ENCODE results near the gene RALA.

DNA sequence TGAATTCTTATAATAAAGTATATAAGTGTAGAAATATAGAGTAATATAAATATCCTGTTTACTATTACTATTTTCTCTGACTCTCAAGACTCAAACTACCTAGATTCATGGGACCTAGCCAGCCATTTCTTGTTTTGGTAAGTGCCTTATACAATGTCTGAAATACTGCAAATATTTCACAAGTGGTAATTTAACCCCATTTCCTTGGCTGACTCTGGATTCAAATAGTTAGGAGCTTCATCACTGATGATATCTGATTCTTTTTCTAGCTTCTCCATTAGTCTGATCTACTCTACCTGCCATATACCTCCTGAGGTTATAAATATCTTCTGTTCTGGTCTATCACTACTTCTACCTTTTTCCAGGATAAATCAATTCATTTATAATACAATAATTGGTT, 6.4 kb upstream of the RALA start:
- TF ChIP-seq POLR2A (IDR thresholded peaks at IDR 0.05; ENCODE audit: low read depth, low read length), result no peak
- TF ChIP-seq, protein P1, sequence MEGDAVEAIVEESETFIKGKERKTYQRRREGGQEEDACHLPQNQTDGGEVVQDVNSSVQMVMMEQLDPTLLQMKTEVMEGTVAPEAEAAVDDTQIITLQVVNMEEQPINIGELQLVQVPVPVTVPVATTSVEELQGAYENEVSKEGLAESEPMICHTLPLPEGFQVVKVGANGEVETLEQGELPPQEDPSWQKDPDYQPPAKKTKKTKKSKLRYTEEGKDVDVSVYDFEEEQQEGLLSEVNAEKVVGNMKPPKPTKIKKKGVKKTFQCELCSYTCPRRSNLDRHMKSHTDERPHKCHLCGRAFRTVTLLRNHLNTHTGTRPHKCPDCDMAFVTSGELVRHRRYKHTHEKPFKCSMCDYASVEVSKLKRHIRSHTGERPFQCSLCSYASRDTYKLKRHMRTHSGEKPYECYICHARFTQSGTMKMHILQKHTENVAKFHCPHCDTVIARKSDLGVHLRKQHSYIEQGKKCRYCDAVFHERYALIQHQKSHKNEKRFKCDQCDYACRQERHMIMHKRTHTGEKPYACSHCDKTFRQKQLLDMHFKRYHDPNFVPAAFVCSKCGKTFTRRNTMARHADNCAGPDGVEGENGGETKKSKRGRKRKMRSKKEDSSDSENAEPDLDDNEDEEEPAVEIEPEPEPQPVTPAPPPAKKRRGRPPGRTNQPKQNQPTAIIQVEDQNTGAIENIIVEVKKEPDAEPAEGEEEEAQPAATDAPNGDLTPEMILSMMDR (IDR thresholded peaks at IDR 0.05 in 2 of 3, conservative IDR thresholded peaks at IDR 0.05 in 1 of 3; ENCODE audit: control insufficient read depth in 2 of 3, extremely low read depth in 1 of 3, insufficient read depth in 1 of 3, low read depth in 3 of 3, low read length in 3 of 3), result no peak
- TF ChIP-seq SP1 (IDR thresholded peaks at IDR 0.05; ENCODE audit: low read depth, low read length), result no peak
- TF ChIP-seq PML (IDR thresholded peaks at IDR 0.05; ENCODE audit: low read length), result no peak
- TF ChIP-seq JUNB (IDR thresholded peaks at IDR 0.05), result no peak
- TF ChIP-seq, protein P2, sequence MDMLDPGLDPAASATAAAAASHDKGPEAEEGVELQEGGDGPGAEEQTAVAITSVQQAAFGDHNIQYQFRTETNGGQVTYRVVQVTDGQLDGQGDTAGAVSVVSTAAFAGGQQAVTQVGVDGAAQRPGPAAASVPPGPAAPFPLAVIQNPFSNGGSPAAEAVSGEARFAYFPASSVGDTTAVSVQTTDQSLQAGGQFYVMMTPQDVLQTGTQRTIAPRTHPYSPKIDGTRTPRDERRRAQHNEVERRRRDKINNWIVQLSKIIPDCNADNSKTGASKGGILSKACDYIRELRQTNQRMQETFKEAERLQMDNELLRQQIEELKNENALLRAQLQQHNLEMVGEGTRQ (IDR thresholded peaks at IDR 0.05; ENCODE audit: borderline replicate concordance, low read depth, low read length), result no peak
- TF ChIP-seq, protein P3, sequence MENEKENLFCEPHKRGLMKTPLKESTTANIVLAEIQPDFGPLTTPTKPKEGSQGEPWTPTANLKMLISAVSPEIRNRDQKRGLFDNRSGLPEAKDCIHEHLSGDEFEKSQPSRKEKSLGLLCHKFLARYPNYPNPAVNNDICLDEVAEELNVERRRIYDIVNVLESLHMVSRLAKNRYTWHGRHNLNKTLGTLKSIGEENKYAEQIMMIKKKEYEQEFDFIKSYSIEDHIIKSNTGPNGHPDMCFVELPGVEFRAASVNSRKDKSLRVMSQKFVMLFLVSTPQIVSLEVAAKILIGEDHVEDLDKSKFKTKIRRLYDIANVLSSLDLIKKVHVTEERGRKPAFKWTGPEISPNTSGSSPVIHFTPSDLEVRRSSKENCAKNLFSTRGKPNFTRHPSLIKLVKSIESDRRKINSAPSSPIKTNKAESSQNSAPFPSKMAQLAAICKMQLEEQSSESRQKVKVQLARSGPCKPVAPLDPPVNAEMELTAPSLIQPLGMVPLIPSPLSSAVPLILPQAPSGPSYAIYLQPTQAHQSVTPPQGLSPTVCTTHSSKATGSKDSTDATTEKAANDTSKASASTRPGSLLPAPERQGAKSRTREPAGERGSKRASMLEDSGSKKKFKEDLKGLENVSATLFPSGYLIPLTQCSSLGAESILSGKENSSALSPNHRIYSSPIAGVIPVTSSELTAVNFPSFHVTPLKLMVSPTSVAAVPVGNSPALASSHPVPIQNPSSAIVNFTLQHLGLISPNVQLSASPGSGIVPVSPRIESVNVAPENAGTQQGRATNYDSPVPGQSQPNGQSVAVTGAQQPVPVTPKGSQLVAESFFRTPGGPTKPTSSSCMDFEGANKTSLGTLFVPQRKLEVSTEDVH (IDR thresholded peaks at IDR 0.05; ENCODE audit: low read depth, partially characterized antibody), result no peak
- TF ChIP-seq, protein P4, sequence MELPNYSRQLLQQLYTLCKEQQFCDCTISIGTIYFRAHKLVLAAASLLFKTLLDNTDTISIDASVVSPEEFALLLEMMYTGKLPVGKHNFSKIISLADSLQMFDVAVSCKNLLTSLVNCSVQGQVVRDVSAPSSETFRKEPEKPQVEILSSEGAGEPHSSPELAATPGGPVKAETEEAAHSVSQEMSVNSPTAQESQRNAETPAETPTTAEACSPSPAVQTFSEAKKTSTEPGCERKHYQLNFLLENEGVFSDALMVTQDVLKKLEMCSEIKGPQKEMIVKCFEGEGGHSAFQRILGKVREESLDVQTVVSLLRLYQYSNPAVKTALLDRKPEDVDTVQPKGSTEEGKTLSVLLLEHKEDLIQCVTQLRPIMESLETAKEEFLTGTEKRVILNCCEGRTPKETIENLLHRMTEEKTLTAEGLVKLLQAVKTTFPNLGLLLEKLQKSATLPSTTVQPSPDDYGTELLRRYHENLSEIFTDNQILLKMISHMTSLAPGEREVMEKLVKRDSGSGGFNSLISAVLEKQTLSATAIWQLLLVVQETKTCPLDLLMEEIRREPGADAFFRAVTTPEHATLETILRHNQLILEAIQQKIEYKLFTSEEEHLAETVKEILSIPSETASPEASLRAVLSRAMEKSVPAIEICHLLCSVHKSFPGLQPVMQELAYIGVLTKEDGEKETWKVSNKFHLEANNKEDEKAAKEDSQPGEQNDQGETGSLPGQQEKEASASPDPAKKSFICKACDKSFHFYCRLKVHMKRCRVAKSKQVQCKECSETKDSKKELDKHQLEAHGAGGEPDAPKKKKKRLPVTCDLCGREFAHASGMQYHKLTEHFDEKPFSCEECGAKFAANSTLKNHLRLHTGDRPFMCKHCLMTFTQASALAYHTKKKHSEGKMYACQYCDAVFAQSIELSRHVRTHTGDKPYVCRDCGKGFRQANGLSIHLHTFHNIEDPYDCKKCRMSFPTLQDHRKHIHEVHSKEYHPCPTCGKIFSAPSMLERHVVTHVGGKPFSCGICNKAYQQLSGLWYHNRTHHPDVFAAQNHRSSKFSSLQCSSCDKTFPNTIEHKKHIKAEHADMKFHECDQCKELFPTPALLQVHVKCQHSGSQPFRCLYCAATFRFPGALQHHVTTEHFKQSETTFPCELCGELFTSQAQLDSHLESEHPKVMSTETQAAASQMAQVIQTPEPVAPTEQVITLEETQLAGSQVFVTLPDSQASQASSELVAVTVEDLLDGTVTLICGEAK (IDR thresholded peaks at IDR 0.05; ENCODE audit: borderline replicate concordance), result no peak
